SK-N-SH (cell line): ENCODE data around the gene DDRGK1.

Experiments
- CTCF ChIP-seq: fragments of 200-600 bp; sonication (generic); IDR thresholded peaks from 2 replicates; pipeline ENCODE4 v1.6.1; 2017; ENCODE audit warnings: antibody characterized with exemption, mild to moderate bottlenecking, moderate library complexity
- EP300 ChIP-seq, 2 experiments: IDR thresholded peaks; 2 replicates each; pipeline versions ENCODE4 v1.4.0 to v1.6.1; 2012; ENCODE audit warnings: borderline replicate concordance in 1 of 2, low read depth in 1 of 2, low read length in 1 of 2
- EZH2phosphoT487 ChIP-seq: fragments of 200-600 bp; sonication (generic); IDR thresholded peaks from 2 replicates; pipeline ENCODE4 v1.6.1; 2017; ENCODE audit warnings: low read depth, mixed run types, mild to moderate bottlenecking, antibody characterized with exemption, moderate library complexity, borderline replicate concordance
- MAX ChIP-seq: IDR thresholded peaks from 2 replicates; pipeline ENCODE4 v1.4.0; 2012; ENCODE audit warnings: low read depth
- NFIC ChIP-seq: IDR thresholded peaks from 2 replicates; pipeline ENCODE4 v1.4.0; 2012; ENCODE audit warnings: borderline replicate concordance
- POLR2AphosphoS5 ChIP-seq: IDR thresholded peaks from 2 replicates; pipeline ENCODE4 v1.6.1; 2012; ENCODE audit warnings: low read depth, low read length
- RAD21 ChIP-seq: IDR thresholded peaks from 2 replicates; pipeline ENCODE4 v1.6.1; 2012; ENCODE audit warnings: mild to moderate bottlenecking, low read length
- REST ChIP-seq: IDR thresholded peaks from 2 replicates; pipeline ENCODE4 v1.6.1; 2012; ENCODE audit warnings: mild to moderate bottlenecking, low read depth, low read length, moderate library complexity
- RFX5 ChIP-seq: IDR thresholded peaks from 2 replicates; pipeline ENCODE4 v1.6.1; 2012; ENCODE audit warnings: mild to moderate bottlenecking, improper control_type of control experiment, low read length
- YY1 ChIP-seq: IDR thresholded peaks from 2 replicates; pipeline ENCODE4 v1.4.0; 2012; ENCODE audit warnings: low read depth, mild to moderate bottlenecking

- TF ChIP-seq CTCF (no peak), REST (no peak), EP300 (IDR thresholded peaks at IDR 0.05; ENCODE audit: borderline replicate concordance in 1 of 2, low read depth in 1 of 2, low read length in 1 of 2) (no peak), RAD21 (no peak), RFX5 (no peak), NFIC (no peak), EZH2phosphoT487 (no peak), YY1 (no peak), POLR2AphosphoS5 (no peak), MAX (no peak)
These were observed 23.7 kb upstream of the DDRGK1 start for GRCh38 chr20:3227936-3228749.
